Measurements from ENCODE around the gene ABCF1. TPM values are rescaled to one million over a fixed set of nuclear protein-coding genes. Genes with fewer than 3 reads are reported as not detected.
"Not testable (repeated sequence)": the region's sequence is repeated elsewhere in the genome, so short reads cannot be mapped to it uniquely, and the experiment has no call there.

Gene ABCF1
- total RNA-seq: 29.3 and 43.2 TPM in 2 replicates

GRCh38 chr6:30571075-30571761 lies at the start of gene ABCF1:
ABCF1 (plus strand) TSS chr6:30571442; CDS start chr6:30571488, 46 bp downstream.
- DNase-seq (ENCODE audit: low read depth in 2 of 2): peak; percentile 91 to 98

- DNase-seq (ENCODE audit: low read depth in 2 of 2): not testable (repeated sequence)
Observed at GRCh38 chr6:30521952-30522351, 49.3 kb upstream of the ABCF1 start.

- DNase-seq (ENCODE audit: low read depth in 2 of 2): not testable (repeated sequence)
Observed at GRCh38 chr6:30526444-30526843, 44.8 kb upstream of the ABCF1 start.

GRCh38 chr6:30529349-30529875 lies 41.8 kb upstream of the ABCF1 start:
- not testable (repeated sequence) for DNase-seq (ENCODE audit: low read depth in 2 of 2)

- no peak for DNase-seq (ENCODE audit: low read depth in 2 of 2)
Observed at GRCh38 chr6:30530014-30530413, 41.2 kb upstream of the ABCF1 start.

GRCh38 chr6:30533460-30534294 lies 37.6 kb upstream of the ABCF1 start:
- no peak for DNase-seq (ENCODE audit: low read depth in 2 of 2)

GRCh38 chr6:30537931-30538330 lies 33.3 kb upstream of the ABCF1 start:
- no peak for DNase-seq (ENCODE audit: low read depth in 2 of 2)

- peak in 1 of 2 donors; percentile 91 for DNase-seq (ENCODE audit: low read depth in 2 of 2)
Observed at GRCh38 chr6:30541515-30542403, 29.5 kb upstream of the ABCF1 start.

GRCh38 chr6:30542404-30542725 lies 28.9 kb upstream of the ABCF1 start:
- peak in 1 of 2 donors; percentile 38 for DNase-seq (ENCODE audit: low read depth in 2 of 2)

GRCh38 chr6:30542915-30543314 lies 28.3 kb upstream of the ABCF1 start:
- DNase-seq (ENCODE audit: low read depth in 2 of 2): peak in 1 of 2 donors; percentile 58

GRCh38 chr6:30543821-30544220 lies 27.4 kb upstream of the ABCF1 start:
- no peak for DNase-seq (ENCODE audit: low read depth in 2 of 2)

GRCh38 chr6:30544666-30545272 lies 26.5 kb upstream of the ABCF1 start:
- peak in 1 of 2 donors; percentile 76 for DNase-seq (ENCODE audit: low read depth in 2 of 2)

GRCh38 chr6:30547454-30547853 lies 23.8 kb upstream of the ABCF1 start:
- no peak for DNase-seq (ENCODE audit: low read depth in 2 of 2)

- no peak for DNase-seq (ENCODE audit: low read depth in 2 of 2)
Observed at GRCh38 chr6:30548375-30548774, 22.9 kb upstream of the ABCF1 start.

GRCh38 chr6:30554404-30554803 lies 16.8 kb upstream of the ABCF1 start:
- DNase-seq (ENCODE audit: low read depth in 2 of 2): no peak

- DNase-seq (ENCODE audit: low read depth in 2 of 2): peak in 1 of 2 donors; percentile 50
Observed at GRCh38 chr6:30554962-30555815, 16.1 kb upstream of the ABCF1 start.

- DNase-seq (ENCODE audit: low read depth in 2 of 2): no peak
Observed at GRCh38 chr6:30555816-30556065, 15.5 kb upstream of the ABCF1 start.

GRCh38 chr6:30556066-30556905 lies 15.0 kb upstream of the ABCF1 start, which contains the start of gene GNL1:
GNL1 (minus strand) TSS chr6:30556489; CDS start chr6:30556203, 286 bp downstream.
- peak; percentile 88 to 93 for DNase-seq (ENCODE audit: low read depth in 2 of 2)

- peak in 1 of 2 donors; percentile 83 for DNase-seq (ENCODE audit: low read depth in 2 of 2)
Observed at GRCh38 chr6:30556906-30557682, 14.1 kb upstream of the ABCF1 start, which contains the start of gene PRR3. PRR3 (plus strand) TSS chr6:30557295; CDS start chr6:30557345, 50 bp downstream.
